Measurements from ENCODE around the gene YWHAG.
"Not testable (repeated sequence)": the region's sequence is repeated elsewhere in the genome, so short reads cannot be mapped to it uniquely, and the experiment has no call there.

YWHAG gene

GRCh38 chr7:76358481-76359110, at the start of gene YWHAG:
Gene YWHAG, minus strand, starts transcription at chr7:76358991. Its CDS starts 183 bp downstream, at chr7:76358808.
- DNase-seq = peak in 5 of 6 experiments; percentile 88 to 99 (median 91)

- DNase-seq = no peak
Observed at GRCh38 chr7:76408121-76408560, 49.4 kb upstream of the YWHAG start.

- no peak for DNase-seq
Observed at GRCh38 chr7:76407718-76408117, 48.9 kb upstream of the YWHAG start.

GRCh38 chr7:76405738-76406137, 46.9 kb upstream of the YWHAG start:
- no peak for DNase-seq

GRCh38 chr7:76403780-76404494, 45.1 kb upstream of the YWHAG start:
- no peak for DNase-seq

GRCh38 chr7:76403097-76403496, 44.3 kb upstream of the YWHAG start:
- DNase-seq = not testable (repeated sequence)

- DNase-seq = no peak
Observed at GRCh38 chr7:76400248-76400647, 41.5 kb upstream of the YWHAG start.

GRCh38 chr7:76397409-76398183, 38.8 kb upstream of the YWHAG start:
- DNase-seq = peak; percentile 53 to 83 (median 78)

- no peak for DNase-seq
Observed at GRCh38 chr7:76396864-76397263, 38.1 kb upstream of the YWHAG start.

- DNase-seq = no peak
Observed at GRCh38 chr7:76395965-76396726, 37.4 kb upstream of the YWHAG start.

- DNase-seq = not testable (repeated sequence)
Observed at GRCh38 chr7:76395605-76395964, 36.8 kb upstream of the YWHAG start.

- no peak for DNase-seq
Observed at GRCh38 chr7:76394957-76395356, 36.2 kb upstream of the YWHAG start.

GRCh38 chr7:76393116-76394031, 34.6 kb upstream of the YWHAG start:
- peak; percentile 85 to 92 (median 88) for DNase-seq

GRCh38 chr7:76392531-76393115, 33.8 kb upstream of the YWHAG start:
- no peak for DNase-seq

- no peak for DNase-seq
Observed at GRCh38 chr7:76390092-76390491, 31.3 kb upstream of the YWHAG start.

GRCh38 chr7:76387789-76388188, 29.0 kb upstream of the YWHAG start:
- DNase-seq = not testable (repeated sequence)

GRCh38 chr7:76386691-76387260, 28.0 kb upstream of the YWHAG start:
- DNase-seq = no peak

- DNase-seq = no peak
Observed at GRCh38 chr7:76383089-76383944, 24.5 kb upstream of the YWHAG start.

GRCh38 chr7:76381814-76382213, 23.0 kb upstream of the YWHAG start:
- no peak for DNase-seq

- DNase-seq = no peak
Observed at GRCh38 chr7:76380623-76380966, 21.8 kb upstream of the YWHAG start.

Data from stimulated activated naive CD4-positive, alpha-beta T cell (primary cell).